ENCODE measurements around the gene FBXO34.

Gene FBXO34

DNA sequence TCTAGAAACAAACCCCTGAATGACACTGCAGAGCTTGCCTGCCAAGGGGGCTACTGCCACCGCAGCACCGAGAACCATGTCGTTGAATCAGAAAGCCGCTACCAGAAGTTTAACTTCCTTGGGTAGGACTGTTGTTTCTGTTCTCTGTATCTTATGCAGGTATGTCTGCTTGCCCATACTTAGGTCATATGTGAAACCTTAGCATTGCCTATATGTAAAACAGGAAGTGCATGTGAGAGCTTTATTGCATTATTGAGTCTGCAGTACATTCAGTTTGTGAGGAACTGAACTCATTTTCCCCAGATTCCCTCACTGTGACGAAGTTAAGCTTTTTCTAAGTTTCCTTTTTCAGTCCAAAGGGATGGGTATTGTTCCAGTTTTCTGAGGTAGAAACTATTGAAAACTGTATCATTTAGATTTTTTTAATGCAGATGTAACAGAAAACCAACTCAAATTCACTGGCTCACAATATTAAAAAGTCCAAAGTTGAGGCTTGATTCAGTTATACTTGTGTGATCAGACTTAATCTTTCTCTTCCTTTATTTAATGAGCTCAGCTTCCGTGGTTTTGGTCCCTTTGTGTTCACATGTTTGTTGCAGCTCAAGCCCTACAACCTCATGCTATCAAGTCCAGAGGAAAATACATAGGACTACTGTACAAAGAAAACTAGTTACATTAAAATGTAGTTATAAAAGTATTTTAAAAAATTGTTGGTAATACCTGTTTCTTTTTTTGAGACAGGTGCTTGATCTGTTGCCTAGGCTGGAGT, 6.9 kb downstream of the FBXO34 start:
- no peak for DNase-seq (ENCODE audit: low read depth in 1 of 2, low spot score in 1 of 2)
- in situ Hi-C loops (cut with HindIII; ENCODE audit: low pct_unique_long_range_greater_than_20kb, low sequenced_read_pairs), result no loop called here
- TF ChIP-seq JUND (IDR thresholded peaks at IDR 0.05; ENCODE audit: low read depth), result no peak

GRCh38 chr14:55279384-55279783, 8.2 kb downstream of the FBXO34 start:
- TF ChIP-seq JUND (IDR thresholded peaks at IDR 0.05; ENCODE audit: low read depth), result no peak
- no peak for DNase-seq (ENCODE audit: low read depth in 1 of 2, low spot score in 1 of 2)
- in situ Hi-C loops (cut with HindIII; ENCODE audit: low pct_unique_long_range_greater_than_20kb, low sequenced_read_pairs), result no loop called here

DNA sequence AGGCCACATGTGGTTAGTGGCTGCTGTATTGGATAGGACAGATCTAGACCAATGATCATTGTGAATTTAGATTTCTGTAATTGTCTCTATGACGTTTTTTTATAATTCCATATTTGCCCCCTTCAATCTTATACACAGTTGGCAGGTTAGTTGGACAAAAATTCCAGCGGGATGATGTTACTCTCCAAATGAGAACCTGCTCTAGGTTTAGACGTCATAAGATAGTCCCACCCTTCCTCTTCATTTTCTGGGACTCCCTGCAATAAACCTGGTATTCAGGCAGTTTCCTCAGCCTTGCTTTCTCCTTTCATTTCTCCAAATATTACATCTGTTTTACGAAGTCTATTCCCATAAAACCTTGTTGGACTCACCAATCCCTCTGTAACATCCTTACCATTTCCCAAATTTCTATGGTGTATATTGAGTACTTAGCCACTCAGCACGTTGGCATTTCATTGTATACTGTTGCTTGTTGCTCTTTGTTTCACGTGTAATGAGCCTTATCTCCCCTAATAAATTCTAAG, 10.2 kb downstream of the FBXO34 start:
- no peak for DNase-seq (ENCODE audit: low read depth in 1 of 2, low spot score in 1 of 2)
- no peak for TF ChIP-seq JUND (IDR thresholded peaks at IDR 0.05; ENCODE audit: low read depth)
- in situ Hi-C loops (cut with HindIII; ENCODE audit: low pct_unique_long_range_greater_than_20kb, low sequenced_read_pairs), result no loop called here

- no peak for TF ChIP-seq JUND (IDR thresholded peaks at IDR 0.05; ENCODE audit: low read depth)
- in situ Hi-C loops (cut with HindIII; ENCODE audit: low pct_unique_long_range_greater_than_20kb, low sequenced_read_pairs), result no loop called here
- DNase-seq (ENCODE audit: low read depth in 1 of 2, low spot score in 1 of 2), result no peak
Measured at GRCh38 chr14:55285048-55285652, 13.9 kb downstream of the FBXO34 start.

- no peak for DNase-seq (ENCODE audit: low read depth in 1 of 2, low spot score in 1 of 2)
- in situ Hi-C loops (cut with HindIII; ENCODE audit: low pct_unique_long_range_greater_than_20kb, low sequenced_read_pairs), result no loop called here
- no peak for TF ChIP-seq JUND (IDR thresholded peaks at IDR 0.05; ENCODE audit: low read depth)
Measured at GRCh38 chr14:55288439-55288838, 17.2 kb downstream of the FBXO34 start.

DNA sequence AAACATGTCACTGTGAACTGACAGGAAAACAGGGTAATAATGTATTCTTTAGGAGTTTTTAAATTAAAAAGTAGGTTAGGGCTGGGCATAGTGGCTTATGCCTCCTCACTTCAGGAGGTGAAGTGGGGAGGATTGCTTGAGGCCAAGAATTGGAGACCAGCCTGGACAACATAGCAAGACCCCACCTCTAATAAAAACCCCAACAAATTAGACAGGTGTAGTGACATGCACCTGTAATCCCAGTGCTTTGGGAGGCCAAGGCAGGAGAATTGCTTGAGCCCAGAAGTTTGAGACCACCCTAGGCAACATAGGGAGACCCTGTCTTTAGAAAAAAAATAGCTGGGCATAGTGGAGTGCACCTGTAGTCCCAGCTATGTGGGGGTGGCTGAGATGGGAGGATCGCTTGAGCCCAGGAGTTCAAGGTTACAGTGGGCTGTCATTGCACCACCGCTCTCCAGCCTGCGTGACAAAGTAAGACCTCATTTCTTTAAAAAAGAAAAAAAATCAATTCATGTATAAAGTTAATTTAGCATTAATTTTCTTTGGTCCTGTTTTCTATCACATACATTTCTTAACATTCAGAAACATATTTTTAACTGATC, 20.4 kb downstream of the FBXO34 start:
- no peak for TF ChIP-seq JUND (IDR thresholded peaks at IDR 0.05; ENCODE audit: low read depth)
- in situ Hi-C loops (cut with HindIII; ENCODE audit: low pct_unique_long_range_greater_than_20kb, low sequenced_read_pairs), result no loop called here
- DNase-seq (ENCODE audit: low read depth in 1 of 2, low spot score in 1 of 2), result no peak

- in situ Hi-C loops (cut with HindIII; ENCODE audit: low pct_unique_long_range_greater_than_20kb, low sequenced_read_pairs), result no loop called here
- TF ChIP-seq JUND (IDR thresholded peaks at IDR 0.05; ENCODE audit: low read depth), result no peak
- DNase-seq (ENCODE audit: low read depth in 1 of 2, low spot score in 1 of 2), result no peak
Measured at GRCh38 chr14:55294603-55295002, 23.4 kb downstream of the FBXO34 start.

- peak; percentile 48 to 80 for DNase-seq (ENCODE audit: low read depth in 1 of 2, low spot score in 1 of 2)
- in situ Hi-C loops (cut with HindIII; ENCODE audit: low pct_unique_long_range_greater_than_20kb, low sequenced_read_pairs), result no loop called here
- TF ChIP-seq JUND (IDR thresholded peaks at IDR 0.05; ENCODE audit: low read depth), result no peak
Measured at GRCh38 chr14:55297611-55298499, 26.6 kb downstream of the FBXO34 start.

DNA sequence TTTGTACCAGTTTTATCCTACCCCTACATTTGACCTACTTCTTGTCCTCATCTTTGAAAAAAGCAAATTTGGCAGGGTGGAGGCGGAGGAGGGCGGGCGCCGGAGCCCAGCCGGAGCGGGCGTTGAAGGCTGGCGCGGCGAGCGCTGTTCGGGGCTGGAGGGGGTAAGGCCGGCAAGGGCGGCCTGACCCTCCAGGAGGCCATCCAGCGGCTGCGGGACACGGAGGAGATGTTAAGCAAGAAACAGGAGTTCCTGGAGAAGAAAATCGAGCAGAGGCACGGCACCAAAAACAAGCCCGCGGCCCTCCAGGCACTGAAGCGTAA, 27.2 kb downstream of the FBXO34 start:
- in situ Hi-C loops (cut with HindIII; ENCODE audit: low pct_unique_long_range_greater_than_20kb, low sequenced_read_pairs), result no loop called here
- no peak for DNase-seq (ENCODE audit: low read depth in 1 of 2, low spot score in 1 of 2)

DNA sequence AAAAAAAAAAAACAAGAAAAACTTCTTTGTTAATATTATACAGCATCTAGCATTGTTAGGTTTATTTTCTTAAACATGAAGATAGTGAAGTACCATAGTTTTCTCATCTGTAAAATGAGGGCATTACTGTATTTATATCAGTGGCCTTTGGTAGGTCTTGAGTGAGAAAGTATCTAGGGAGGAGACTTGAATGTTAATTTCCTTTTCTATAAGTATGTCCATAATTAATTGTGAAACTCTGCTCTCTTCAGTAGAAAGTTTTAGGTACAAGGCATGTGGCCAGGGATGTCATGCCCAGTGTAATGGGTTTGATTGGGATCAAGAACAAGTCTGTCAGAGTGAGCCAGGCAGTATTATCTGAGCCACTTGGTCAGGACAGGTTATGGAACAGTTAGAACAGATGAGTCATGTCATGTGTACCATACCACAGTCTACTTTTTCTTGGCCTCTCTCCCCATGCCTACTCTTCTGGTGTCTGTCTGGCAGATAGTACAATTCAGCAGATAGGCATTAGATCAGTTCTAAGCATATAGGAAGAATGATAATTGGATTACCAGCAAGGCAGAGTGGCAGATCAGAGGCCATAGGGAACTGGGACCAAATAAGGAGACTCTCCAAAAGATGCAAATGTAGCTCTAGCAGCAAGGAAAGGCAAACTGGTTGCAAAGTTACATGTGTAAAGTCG, 30.4 kb downstream of the FBXO34 start:
- TF ChIP-seq JUND (IDR thresholded peaks at IDR 0.05; ENCODE audit: low read depth), result no peak
- in situ Hi-C loops (cut with HindIII; ENCODE audit: low pct_unique_long_range_greater_than_20kb, low sequenced_read_pairs), result no loop called here
- peak in 1 of 2 experiments; percentile 30 for DNase-seq (ENCODE audit: low read depth in 1 of 2, low spot score in 1 of 2)

More for the DNA sequence above, 27.2 kb downstream of the FBXO34 start:
- TF ChIP-seq JUND (IDR thresholded peaks at IDR 0.05; ENCODE audit: low read depth), result no peak

DNA sequence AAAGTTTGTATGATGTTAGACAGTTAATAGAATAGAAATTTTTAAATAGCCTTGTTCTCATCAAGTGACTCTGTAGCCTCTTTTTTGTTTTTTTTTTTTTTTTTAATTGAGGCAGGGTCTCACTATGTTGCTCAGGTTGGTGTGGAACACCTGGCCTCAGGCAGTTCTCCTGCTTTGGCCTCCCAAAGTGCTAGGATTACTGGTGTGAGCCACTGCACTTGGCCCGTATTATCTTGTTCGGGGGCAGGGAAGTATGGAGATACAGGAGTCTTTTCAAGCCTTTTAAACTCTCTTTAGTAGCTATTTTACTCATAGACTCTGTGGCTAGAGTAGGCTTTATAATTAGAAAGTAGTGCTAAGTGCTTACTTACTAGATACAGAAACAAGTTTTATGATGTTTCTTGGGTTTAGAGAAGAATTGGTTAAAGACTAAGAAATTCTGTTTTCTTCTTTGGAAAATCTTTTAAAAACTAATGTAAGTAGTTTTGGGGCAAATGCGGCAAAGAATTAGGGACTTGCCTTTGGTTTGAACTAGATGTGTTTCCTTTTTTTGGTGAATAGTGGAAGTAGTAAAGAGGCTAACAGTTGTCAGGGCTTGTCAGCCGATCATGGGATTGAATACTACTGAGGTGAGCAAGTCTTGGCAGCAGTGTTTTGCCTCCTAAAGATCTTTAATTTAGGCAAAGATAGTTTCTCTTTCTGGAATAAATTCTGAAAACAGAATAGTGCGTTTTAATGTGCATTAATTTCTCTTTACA, 31.3 kb downstream of the FBXO34 start:
- in situ Hi-C loops (cut with HindIII; ENCODE audit: low pct_unique_long_range_greater_than_20kb, low sequenced_read_pairs), result no loop called here
- DNase-seq (ENCODE audit: low read depth in 1 of 2, low spot score in 1 of 2), result no peak
- TF ChIP-seq JUND (IDR thresholded peaks at IDR 0.05; ENCODE audit: low read depth), result no peak
